ENCODE data around the gene NTSR2. TPM values are rescaled to one million over a fixed set of nuclear protein-coding genes. Genes with fewer than 3 reads are reported as not detected.
A peak's percentile ranks its signal among the peaks of the same experiment; 100 is the strongest.

The NTSR2 gene
- total and polyA plus RNA-seq, 7 experiments from 2014 or later = not detected

- peaks cover 0 to 4% (median 0%) of the 10 kb centered on the region in 7 donors for H3K4me1 Mint-ChIP-seq
- Histone ChIP-seq H3K27me3 (ENCODE audit: control insufficient read depth in 2 of 2, insufficient read depth in 2 of 2, low read length in 2 of 2) (no peaks in the 10 kb centered on the region), H3K27ac (ENCODE audit: low read depth, low read length) (no peak overlapping the region), H3K4me3 (ENCODE audit: low read length) (no peak overlapping the region), H3K4me1 (ENCODE audit: control insufficient read depth in 2 of 2, insufficient read depth in 2 of 2, low read length in 2 of 2) (no peaks in the 10 kb centered on the region), H3K9me3 (ENCODE audit: control insufficient read depth in 2 of 3, low read length in 3 of 3) (no peaks in the 10 kb centered on the region), H3K36me3 (ENCODE audit: control insufficient read depth in 2 of 3, insufficient read depth in 3 of 3, low read length in 3 of 3) (no peaks in the 10 kb centered on the region)
- no peak overlapping the region for H3K27ac Mint-ChIP-seq
- ChIA-PET CTCF (interaction anchor here (0.7 kb wide), 1 partner anchor 71 kb away, joined by 4 read pairs; no protein-coding TSS in a partner anchor), POLR2A (no interaction called here)
- intact Hi-C loops (cut with micrococcal nuclease) = no loop called here
- no peak for DNase-seq
- H3K9me3 Mint-ChIP-seq = peaks cover 0 to 6% (median 0%) of the 10 kb centered on the region in 11 donors
- no peak overlapping the region for H3K4me3 Mint-ChIP-seq
- H3K27me3 Mint-ChIP-seq = peaks cover 0 to 16% (median 0%) of the 10 kb centered on the region in 5 donors
- H3K36me3 Mint-ChIP-seq = no peaks in the 10 kb centered on the region
- ATAC-seq = no peak
Observed at GRCh38 chr2:11708106-11708505, 38.1 kb upstream of the NTSR2 start.

DNA sequence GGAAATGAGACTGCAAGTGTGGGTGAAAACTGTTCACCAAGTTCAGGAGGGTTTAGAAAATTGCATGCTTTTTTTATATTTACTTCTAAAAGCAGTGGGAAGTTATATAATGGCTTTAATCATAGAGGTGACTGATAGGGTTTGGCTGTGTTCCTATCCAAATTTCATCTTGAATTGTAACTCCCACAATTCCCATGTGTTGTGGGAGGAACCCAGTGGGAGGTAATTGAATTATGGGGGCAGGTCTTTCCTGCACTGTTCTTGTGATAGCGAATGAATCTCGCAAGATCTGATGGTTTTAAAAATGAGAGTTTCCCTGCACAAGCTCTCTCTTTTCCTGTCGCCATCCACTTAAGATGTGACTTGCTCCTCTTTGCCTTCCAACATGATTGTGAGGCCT, 35.7 kb upstream of the NTSR2 start:
- Mint-ChIP-seq H3K27me3 (peaks cover 0 to 11% (median 0%) of the 10 kb centered on the region in 5 donors), H3K4me3 (no peak overlapping the region), H3K9me3 (peaks cover 0 to 6% (median 0%) of the 10 kb centered on the region in 11 donors), H3K27ac (no peak overlapping the region), H3K36me3 (no peaks in the 10 kb centered on the region), H3K4me1 (peaks cover 0 to 4% (median 0%) of the 10 kb centered on the region in 7 donors)
- DNase-seq = no peak
- Histone ChIP-seq H3K9me3 (ENCODE audit: control insufficient read depth in 2 of 3, low read length in 3 of 3) (no peaks in the 10 kb centered on the region), H3K36me3 (ENCODE audit: control insufficient read depth in 2 of 3, insufficient read depth in 3 of 3, low read length in 3 of 3) (no peaks in the 10 kb centered on the region), H3K27me3 (ENCODE audit: control insufficient read depth in 2 of 2, insufficient read depth in 2 of 2, low read length in 2 of 2) (no peaks in the 10 kb centered on the region), H3K4me1 (ENCODE audit: control insufficient read depth in 2 of 2, insufficient read depth in 2 of 2, low read length in 2 of 2) (no peaks in the 10 kb centered on the region), H3K27ac (ENCODE audit: low read depth, low read length) (no peak overlapping the region), H3K4me3 (ENCODE audit: low read length) (no peak overlapping the region)
- POLR2A ChIA-PET = no interaction called here
- intact Hi-C loops (cut with micrococcal nuclease) = no loop called here
- CTCF ChIA-PET = interaction anchor here (0.6 kb wide), 1 partner anchor 28 kb away, joined by 3 read pairs; no protein-coding TSS in a partner anchor
- ATAC-seq = no peak

- ATAC-seq (no peak), DNase-seq (no peak)
- Mint-ChIP-seq H3K4me3 (no peak overlapping the region), H3K27me3 (peaks cover 0 to 10% (median 0%) of the 10 kb centered on the region in 5 donors), H3K36me3 (no peaks in the 10 kb centered on the region), H3K27ac (no peak overlapping the region), H3K9me3 (peaks cover 0 to 6% (median 0%) of the 10 kb centered on the region in 11 donors), H3K4me1 (peaks cover 0 to 4% (median 0%) of the 10 kb centered on the region in 7 donors)
- intact Hi-C loops (cut with micrococcal nuclease) = no loop called here
- Histone ChIP-seq H3K27me3 (ENCODE audit: control insufficient read depth in 2 of 2, insufficient read depth in 2 of 2, low read length in 2 of 2) (no peaks in the 10 kb centered on the region), H3K27ac (ENCODE audit: low read depth, low read length) (no peak overlapping the region), H3K4me1 (ENCODE audit: control insufficient read depth in 2 of 2, insufficient read depth in 2 of 2, low read length in 2 of 2) (no peaks in the 10 kb centered on the region), H3K4me3 (ENCODE audit: low read length) (no peak overlapping the region), H3K9me3 (ENCODE audit: control insufficient read depth in 2 of 3, low read length in 3 of 3) (no peaks in the 10 kb centered on the region), H3K36me3 (ENCODE audit: control insufficient read depth in 2 of 3, insufficient read depth in 3 of 3, low read length in 3 of 3) (no peaks in the 10 kb centered on the region)
- POLR2A ChIA-PET = no interaction called here
- CTCF ChIA-PET = interaction anchor here (1.5 kb wide), 1 partner anchor 75 kb away, joined by 6 read pairs; no protein-coding TSS in a partner anchor
Observed at GRCh38 chr2:11705063-11705462, 35.1 kb upstream of the NTSR2 start.

DNA sequence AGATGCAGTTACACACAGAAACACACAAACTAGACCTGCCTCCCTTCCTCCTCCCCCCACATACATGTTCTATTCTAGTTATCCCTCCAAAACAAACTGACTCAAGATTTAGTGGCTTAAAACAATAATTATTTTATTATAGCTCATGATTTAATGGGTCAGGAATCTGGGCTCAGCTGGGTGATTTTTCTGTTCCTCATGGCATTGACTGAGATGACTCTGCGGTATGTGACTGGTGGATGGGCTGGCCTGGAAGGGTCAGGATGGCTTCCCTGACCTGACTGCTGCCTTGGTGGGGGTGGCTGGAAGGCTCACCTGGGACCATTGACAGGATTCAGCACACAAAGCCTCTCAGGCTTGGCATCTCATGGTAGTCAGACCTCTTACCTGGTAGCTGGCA, 33.7 kb upstream of the NTSR2 start:
- Histone ChIP-seq H3K27me3 (ENCODE audit: control insufficient read depth in 2 of 2, insufficient read depth in 2 of 2, low read length in 2 of 2) (no peaks in the 10 kb centered on the region), H3K9me3 (ENCODE audit: control insufficient read depth in 2 of 3, low read length in 3 of 3) (no peaks in the 10 kb centered on the region), H3K4me3 (ENCODE audit: low read length) (no peak overlapping the region), H3K27ac (ENCODE audit: low read depth, low read length) (no peak overlapping the region), H3K4me1 (ENCODE audit: control insufficient read depth in 2 of 2, insufficient read depth in 2 of 2, low read length in 2 of 2) (no peaks in the 10 kb centered on the region), H3K36me3 (ENCODE audit: control insufficient read depth in 2 of 3, insufficient read depth in 3 of 3, low read length in 3 of 3) (no peaks in the 10 kb centered on the region)
- Mint-ChIP-seq H3K36me3 (no peaks in the 10 kb centered on the region), H3K27me3 (peaks cover 0 to 8% (median 0%) of the 10 kb centered on the region in 5 donors), H3K4me1 (peaks cover 0 to 3% (median 0%) of the 10 kb centered on the region in 7 donors), H3K9me3 (peaks cover 0 to 6% (median 0%) of the 10 kb centered on the region in 11 donors), H3K4me3 (no peak overlapping the region), H3K27ac (no peak overlapping the region)
- CTCF ChIA-PET = interaction anchor here (1.5 kb wide), 1 partner anchor 76 kb away, joined by 6 read pairs; no protein-coding TSS in a partner anchor
- intact Hi-C loops (cut with micrococcal nuclease) = no loop called here
- ATAC-seq = no peak
- POLR2A ChIA-PET = no interaction called here
- no peak for DNase-seq

GRCh38 chr2:11702946-11703345, 33.0 kb upstream of the NTSR2 start:
- CTCF ChIA-PET = no interaction called here
- H3K9me3 Mint-ChIP-seq = peaks cover 0 to 6% (median 0%) of the 10 kb centered on the region in 11 donors

GRCh38 chr2:11701751-11702301, 31.8 kb upstream of the NTSR2 start:
- Histone ChIP-seq H3K4me1 (ENCODE audit: control insufficient read depth in 2 of 2, insufficient read depth in 2 of 2, low read length in 2 of 2) (no peaks in the 10 kb centered on the region), H3K4me3 (ENCODE audit: low read length) (no peak overlapping the region), H3K36me3 (ENCODE audit: control insufficient read depth in 2 of 3, insufficient read depth in 3 of 3, low read length in 3 of 3) (no peaks in the 10 kb centered on the region), H3K9me3 (ENCODE audit: control insufficient read depth in 2 of 3, low read length in 3 of 3) (no peaks in the 10 kb centered on the region), H3K27ac (ENCODE audit: low read depth, low read length) (no peak overlapping the region), H3K27me3 (ENCODE audit: control insufficient read depth in 2 of 2, insufficient read depth in 2 of 2, low read length in 2 of 2) (no peaks in the 10 kb centered on the region)
- CTCF ChIA-PET = no interaction called here
- H3K9me3 Mint-ChIP-seq = peaks cover 0 to 6% (median 0%) of the 10 kb centered on the region in 11 donors
- intact Hi-C loops (cut with micrococcal nuclease) = no loop called here
- H3K4me3 Mint-ChIP-seq = no peak overlapping the region
- H3K27me3 Mint-ChIP-seq = peaks cover 0 to 3% (median 0%) of the 10 kb centered on the region in 5 donors
- H3K36me3 Mint-ChIP-seq = no peaks in the 10 kb centered on the region
- POLR2A ChIA-PET = no interaction called here
- DNase-seq (no peak), ATAC-seq (peak; percentile 82)
- no peak overlapping the region for H3K27ac Mint-ChIP-seq
- H3K4me1 Mint-ChIP-seq = peaks cover 0 to 5% (median 0%) of the 10 kb centered on the region in 7 donors

More at GRCh38 chr2:11702946-11703345, 33.0 kb upstream of the NTSR2 start:
- Histone ChIP-seq H3K36me3 (ENCODE audit: control insufficient read depth in 2 of 3, insufficient read depth in 3 of 3, low read length in 3 of 3) (no peaks in the 10 kb centered on the region), H3K27ac (ENCODE audit: low read depth, low read length) (no peak overlapping the region), H3K4me1 (ENCODE audit: control insufficient read depth in 2 of 2, insufficient read depth in 2 of 2, low read length in 2 of 2) (no peaks in the 10 kb centered on the region), H3K9me3 (ENCODE audit: control insufficient read depth in 2 of 3, low read length in 3 of 3) (no peaks in the 10 kb centered on the region), H3K27me3 (ENCODE audit: control insufficient read depth in 2 of 2, insufficient read depth in 2 of 2, low read length in 2 of 2) (no peaks in the 10 kb centered on the region), H3K4me3 (ENCODE audit: low read length) (no peak overlapping the region)
- peaks cover 0 to 3% (median 0%) of the 10 kb centered on the region in 7 donors for H3K4me1 Mint-ChIP-seq
- H3K4me3 Mint-ChIP-seq = no peak overlapping the region
- POLR2A ChIA-PET = no interaction called here
- ATAC-seq (no peak), DNase-seq (no peak)
- no peaks in the 10 kb centered on the region for H3K36me3 Mint-ChIP-seq
- H3K27me3 Mint-ChIP-seq = peaks cover 0 to 5% (median 0%) of the 10 kb centered on the region in 5 donors
- H3K27ac Mint-ChIP-seq = no peak overlapping the region
- intact Hi-C loops (cut with micrococcal nuclease) = no loop called here

- Histone ChIP-seq H3K27ac (ENCODE audit: low read depth, low read length) (no peak overlapping the region), H3K4me1 (ENCODE audit: control insufficient read depth in 2 of 2, insufficient read depth in 2 of 2, low read length in 2 of 2) (no peaks in the 10 kb centered on the region), H3K27me3 (ENCODE audit: control insufficient read depth in 2 of 2, insufficient read depth in 2 of 2, low read length in 2 of 2) (no peaks in the 10 kb centered on the region), H3K9me3 (ENCODE audit: control insufficient read depth in 2 of 3, low read length in 3 of 3) (no peaks in the 10 kb centered on the region), H3K4me3 (ENCODE audit: low read length) (no peak overlapping the region), H3K36me3 (ENCODE audit: control insufficient read depth in 2 of 3, insufficient read depth in 3 of 3, low read length in 3 of 3) (no peaks in the 10 kb centered on the region)
- peaks cover 0 to 6% (median 0%) of the 10 kb centered on the region in 11 donors for H3K9me3 Mint-ChIP-seq
- no peak for DNase-seq
- no peak overlapping the region for H3K4me3 Mint-ChIP-seq
- H3K36me3 Mint-ChIP-seq = no peaks in the 10 kb centered on the region
- H3K27me3 Mint-ChIP-seq = peaks cover 0 to 6% (median 0%) of the 10 kb centered on the region in 5 donors
- ChIA-PET POLR2A (no interaction called here), CTCF (interaction anchor here (0.5 kb wide), 2 partner anchors 12 to 31 kb away, joined by 3 read pairs; no protein-coding TSS in a partner anchor)
- no peak for ATAC-seq
- peaks cover 0 to 5% (median 0%) of the 10 kb centered on the region in 7 donors for H3K4me1 Mint-ChIP-seq
- no peak overlapping the region for H3K27ac Mint-ChIP-seq
- intact Hi-C loops (cut with micrococcal nuclease) = no loop called here
Observed at GRCh38 chr2:11701206-11701605, 31.2 kb upstream of the NTSR2 start.

Data from naive thymus-derived CD4-positive, alpha-beta T cell (primary cell).